HepG2 (cell line): ENCODE data around the gene FBXO7. TPM values are rescaled to one million over a fixed set of nuclear protein-coding genes. Genes with fewer than 3 reads are reported as not detected.

Experiments
- FOXP1 ChIP-seq, 2 experiments: fragments of 450-650 bp in 1 of 2; IDR thresholded peaks; 2 replicates each; pipeline ENCODE4 v1.6.1; 2017 to 2018; ENCODE audit warnings: antibody characterized with exemption in 1 of 2
- HNF4A ChIP-seq: sonication (generic); formaldehyde crosslinking; IDR thresholded peaks from 2 replicates; pipeline ENCODE4 v1.4.0; 2020; ENCODE audit warnings: missing genetic modification reagents
- IKZF4 ChIP-seq: sonication (generic); formaldehyde crosslinking; IDR thresholded peaks from 2 replicates; pipeline ENCODE4 v1.5.1; 2020; ENCODE audit warnings: borderline replicate concordance, mild to moderate bottlenecking, low read depth, missing genetic modification reagents; ENCODE audit errors: not compliant biosample characterization
- MAZ ChIP-seq, 2 experiments: sonication (generic) in 1 of 2; formaldehyde crosslinking in 1 of 2; IDR thresholded peaks; 2 replicates each; pipeline versions ENCODE4 v1.5.0 to v1.6.1; 2012 to 2020; ENCODE audit warnings: low read depth in 2 of 2, mild to moderate bottlenecking in 2 of 2, borderline replicate concordance in 1 of 2, improper control_type of control experiment in 1 of 2, low read length in 1 of 2, missing genetic modification reagents in 1 of 2, moderate library complexity in 1 of 2
- NPAS2 ChIP-seq: sonication (generic); formaldehyde crosslinking; IDR thresholded peaks from 2 replicates; pipeline ENCODE4 v1.8.0; 2022; ENCODE audit warnings: mild to moderate bottlenecking, missing genetic modification reagents, borderline replicate concordance
- SAP130 ChIP-seq: IDR thresholded peaks from 2 replicates; pipeline ENCODE4 v1.6.1; 2016; ENCODE audit warnings: low read depth
- polyA plus RNA-seq, 8 experiments: library from polyadenylated mRNA; depleted of rRNA in 3 of 8; stranded (reverse) in 7 of 8; unstranded in 1 of 8; fragments of >200 nt; fragmentation: Illumina TruSeq in 4 of 8; extraction: Trizol in 4 of 8; gene quantifications; 2 replicates each; pipeline versions ENCODE4 v1.2.1 to v1.2.3, GENCODE V29; 2011 to 2016; ENCODE audit warnings: low read depth in 4 of 8, missing spikeins in 1 of 8, mixed read lengths in 1 of 8; ENCODE audit not compliant: insufficient read depth in 1 of 8
- total RNA-seq, 5 experiments: library from RNA; depleted of rRNA; stranded (reverse); fragments of >200 nt; fragmentation: Illumina TruSeq; extraction: Trizol; gene quantifications; 2 replicates each; pipeline ENCODE4 v1.2.3, GENCODE V29; 2016; ENCODE audit warnings: low read depth in 1 of 5
- TF ChIP-seq, protein P1 (sequence below): sonication (generic); formaldehyde crosslinking; IDR thresholded peaks from 2 replicates; pipeline ENCODE4 v1.4.0; 2020; ENCODE audit warnings: missing genetic modification reagents
- TF ChIP-seq, protein P2 (sequence below), 2 experiments: fragments of 450-650 bp in 1 of 2; sonication (generic) in 1 of 2; formaldehyde crosslinking in 1 of 2; IDR thresholded peaks; 2 replicates each; pipeline versions ENCODE4 v1.6.1 to v1.8.0; 2016 to 2022; ENCODE audit warnings: antibody characterized with exemption in 1 of 2, mild to moderate bottlenecking in 1 of 2, missing genetic modification reagents in 1 of 2
- TF ChIP-seq, protein P3 (sequence below), 2 experiments: sonication (generic) in 1 of 2; formaldehyde crosslinking in 1 of 2; IDR thresholded peaks; 2 replicates each; pipeline versions ENCODE4 v1.6.1 to v1.9.0; 2014 to 2022; ENCODE audit warnings: antibody characterized with exemption in 1 of 2, borderline replicate concordance in 1 of 2, inconsistent platforms in 1 of 2, low read depth in 1 of 2, missing genetic modification reagents in 1 of 2
- TF ChIP-seq, protein P4 (sequence below): IDR thresholded peaks from 2 replicates; pipeline ENCODE4 v1.6.1; 2016; ENCODE audit warnings: low read depth, control low read depth

Gene FBXO7
- total and polyA plus RNA-seq, 2 of the 13 experiments (the other 11 are each of a cell fraction or from before 2014, with no cell fraction given), result 105 to 172 TPM

DNA sequence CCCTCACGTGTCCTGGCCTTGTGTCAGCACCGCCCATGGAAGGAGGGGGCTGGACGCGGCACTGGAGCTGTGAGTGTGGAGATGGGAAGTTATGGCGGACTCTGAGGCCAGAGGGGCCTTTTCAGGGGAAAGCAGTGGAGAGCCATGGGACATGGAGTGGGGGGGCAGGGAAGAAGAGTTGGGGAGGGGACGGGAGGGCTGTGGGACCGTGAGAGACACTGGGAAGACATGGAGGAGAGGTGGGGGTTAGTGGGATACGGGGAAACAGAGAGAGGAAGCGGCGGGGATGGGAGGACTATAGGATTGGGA lies 58.2 kb downstream of the FBXO7 start (continued):
- TF ChIP-seq, protein P1, sequence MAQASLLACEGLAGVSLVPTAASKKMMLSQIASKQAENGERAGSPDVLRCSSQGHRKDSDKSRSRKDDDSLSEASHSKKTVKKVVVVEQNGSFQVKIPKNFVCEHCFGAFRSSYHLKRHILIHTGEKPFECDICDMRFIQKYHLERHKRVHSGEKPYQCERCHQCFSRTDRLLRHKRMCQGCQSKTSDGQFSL (CRISPR knock-in tag), result peak; percentile 73
- TF ChIP-seq IKZF4 (CRISPR knock-in tag) (peak; percentile 47), NPAS2 (0 out of 2 replicates have a peak, but pooled peaks have one; percentile 94), MAZ (IDR thresholded peaks at IDR 0.05; ENCODE audit: borderline replicate concordance, low read depth, low read length) (no peak; the same call in 1 of the 2 replicates), MAZ (CRISPR knock-in tag; IDR thresholded peaks at IDR 0.05; ENCODE audit: low read depth) (0 out of 2 replicates have a peak, but pooled peaks have one; percentile 14), SAP130 (0 out of 2 replicates have a peak, but pooled peaks have one; percentile 71), FOXP1 (IDR thresholded peaks at IDR 0.05) (no peak), FOXP1 (CRISPR knock-in tag; IDR thresholded peaks at IDR 0.05) (0 out of 2 replicates have a peak, but pooled peaks have one; percentile 15), HNF4A (CRISPR knock-in tag) (peak; percentile 30; the same call in 1 of the 2 replicates)
- TF ChIP-seq, protein P2, sequence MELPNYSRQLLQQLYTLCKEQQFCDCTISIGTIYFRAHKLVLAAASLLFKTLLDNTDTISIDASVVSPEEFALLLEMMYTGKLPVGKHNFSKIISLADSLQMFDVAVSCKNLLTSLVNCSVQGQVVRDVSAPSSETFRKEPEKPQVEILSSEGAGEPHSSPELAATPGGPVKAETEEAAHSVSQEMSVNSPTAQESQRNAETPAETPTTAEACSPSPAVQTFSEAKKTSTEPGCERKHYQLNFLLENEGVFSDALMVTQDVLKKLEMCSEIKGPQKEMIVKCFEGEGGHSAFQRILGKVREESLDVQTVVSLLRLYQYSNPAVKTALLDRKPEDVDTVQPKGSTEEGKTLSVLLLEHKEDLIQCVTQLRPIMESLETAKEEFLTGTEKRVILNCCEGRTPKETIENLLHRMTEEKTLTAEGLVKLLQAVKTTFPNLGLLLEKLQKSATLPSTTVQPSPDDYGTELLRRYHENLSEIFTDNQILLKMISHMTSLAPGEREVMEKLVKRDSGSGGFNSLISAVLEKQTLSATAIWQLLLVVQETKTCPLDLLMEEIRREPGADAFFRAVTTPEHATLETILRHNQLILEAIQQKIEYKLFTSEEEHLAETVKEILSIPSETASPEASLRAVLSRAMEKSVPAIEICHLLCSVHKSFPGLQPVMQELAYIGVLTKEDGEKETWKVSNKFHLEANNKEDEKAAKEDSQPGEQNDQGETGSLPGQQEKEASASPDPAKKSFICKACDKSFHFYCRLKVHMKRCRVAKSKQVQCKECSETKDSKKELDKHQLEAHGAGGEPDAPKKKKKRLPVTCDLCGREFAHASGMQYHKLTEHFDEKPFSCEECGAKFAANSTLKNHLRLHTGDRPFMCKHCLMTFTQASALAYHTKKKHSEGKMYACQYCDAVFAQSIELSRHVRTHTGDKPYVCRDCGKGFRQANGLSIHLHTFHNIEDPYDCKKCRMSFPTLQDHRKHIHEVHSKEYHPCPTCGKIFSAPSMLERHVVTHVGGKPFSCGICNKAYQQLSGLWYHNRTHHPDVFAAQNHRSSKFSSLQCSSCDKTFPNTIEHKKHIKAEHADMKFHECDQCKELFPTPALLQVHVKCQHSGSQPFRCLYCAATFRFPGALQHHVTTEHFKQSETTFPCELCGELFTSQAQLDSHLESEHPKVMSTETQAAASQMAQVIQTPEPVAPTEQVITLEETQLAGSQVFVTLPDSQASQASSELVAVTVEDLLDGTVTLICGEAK (IDR thresholded peaks at IDR 0.05), result no peak
- TF ChIP-seq, protein P2 (CRISPR knock-in tag; IDR thresholded peaks at IDR 0.05), result no peak
- TF ChIP-seq, protein P3, sequence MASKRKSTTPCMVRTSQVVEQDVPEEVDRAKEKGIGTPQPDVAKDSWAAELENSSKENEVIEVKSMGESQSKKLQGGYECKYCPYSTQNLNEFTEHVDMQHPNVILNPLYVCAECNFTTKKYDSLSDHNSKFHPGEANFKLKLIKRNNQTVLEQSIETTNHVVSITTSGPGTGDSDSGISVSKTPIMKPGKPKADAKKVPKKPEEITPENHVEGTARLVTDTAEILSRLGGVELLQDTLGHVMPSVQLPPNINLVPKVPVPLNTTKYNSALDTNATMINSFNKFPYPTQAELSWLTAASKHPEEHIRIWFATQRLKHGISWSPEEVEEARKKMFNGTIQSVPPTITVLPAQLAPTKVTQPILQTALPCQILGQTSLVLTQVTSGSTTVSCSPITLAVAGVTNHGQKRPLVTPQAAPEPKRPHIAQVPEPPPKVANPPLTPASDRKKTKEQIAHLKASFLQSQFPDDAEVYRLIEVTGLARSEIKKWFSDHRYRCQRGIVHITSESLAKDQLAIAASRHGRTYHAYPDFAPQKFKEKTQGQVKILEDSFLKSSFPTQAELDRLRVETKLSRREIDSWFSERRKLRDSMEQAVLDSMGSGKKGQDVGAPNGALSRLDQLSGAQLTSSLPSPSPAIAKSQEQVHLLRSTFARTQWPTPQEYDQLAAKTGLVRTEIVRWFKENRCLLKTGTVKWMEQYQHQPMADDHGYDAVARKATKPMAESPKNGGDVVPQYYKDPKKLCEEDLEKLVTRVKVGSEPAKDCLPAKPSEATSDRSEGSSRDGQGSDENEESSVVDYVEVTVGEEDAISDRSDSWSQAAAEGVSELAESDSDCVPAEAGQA (IDR thresholded peaks at IDR 0.05; ENCODE audit: low read depth), result 0 out of 2 replicates have a peak, but pooled peaks have one; percentile 55
- TF ChIP-seq, protein P3 (CRISPR knock-in tag; IDR thresholded peaks at IDR 0.05; ENCODE audit: borderline replicate concordance), result no peak
- TF ChIP-seq, protein P4, sequence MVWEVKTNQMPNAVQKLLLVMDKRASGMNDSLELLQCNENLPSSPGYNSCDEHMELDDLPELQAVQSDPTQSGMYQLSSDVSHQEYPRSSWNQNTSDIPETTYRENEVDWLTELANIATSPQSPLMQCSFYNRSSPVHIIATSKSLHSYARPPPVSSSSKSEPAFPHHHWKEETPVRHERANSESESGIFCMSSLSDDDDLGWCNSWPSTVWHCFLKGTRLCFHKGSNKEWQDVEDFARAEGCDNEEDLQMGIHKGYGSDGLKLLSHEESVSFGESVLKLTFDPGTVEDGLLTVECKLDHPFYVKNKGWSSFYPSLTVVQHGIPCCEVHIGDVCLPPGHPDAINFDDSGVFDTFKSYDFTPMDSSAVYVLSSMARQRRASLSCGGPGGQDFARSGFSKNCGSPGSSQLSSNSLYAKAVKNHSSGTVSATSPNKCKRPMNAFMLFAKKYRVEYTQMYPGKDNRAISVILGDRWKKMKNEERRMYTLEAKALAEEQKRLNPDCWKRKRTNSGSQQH, result 0 out of 2 replicates have a peak, but pooled peaks have one; percentile 65
